Fibroblast of lung (primary cell): Measurements from ENCODE around the gene NT5DC4. TPM values are rescaled to one million over a fixed set of nuclear protein-coding genes. Genes with fewer than 3 reads are reported as not detected.

Experiments
- DNase-seq, 2 donors: peaks; one replicate each; pipeline versions ENCODE4 v3.0.0 to v3.0.0-alpha.2; 2010; ENCODE audit warnings: low read depth in 2 of 2
- H2AFZ ChIP-seq: 2 replicates; pipeline ENCODE4 v1.5.1; 2012; ENCODE audit warnings: low read length, control low read depth, inconsistent platforms
- H3K27ac ChIP-seq: 2 replicates; pipeline ENCODE4 v1.5.1; 2011; ENCODE audit warnings: low read length, control low read depth; ENCODE audit not compliant: insufficient read depth
- H3K27me3 ChIP-seq: 2 replicates; pipeline ENCODE4 v1.5.1; 2011; ENCODE audit warnings: mild to moderate bottlenecking, low read length; ENCODE audit not compliant: control insufficient read depth, insufficient read depth
- H3K36me3 ChIP-seq: 2 replicates; pipeline ENCODE4 v1.5.1; 2011; ENCODE audit warnings: low read length; ENCODE audit not compliant: control insufficient read depth, insufficient read depth
- H3K4me1 ChIP-seq: 2 replicates; pipeline ENCODE4 v1.5.1; 2011; ENCODE audit warnings: low read length; ENCODE audit not compliant: control insufficient read depth, insufficient read depth; ENCODE audit errors: extremely low read depth
- H3K4me2 ChIP-seq: 2 replicates; pipeline ENCODE4 v1.5.1; 2011; ENCODE audit warnings: low read length, control low read depth; ENCODE audit not compliant: insufficient read depth; ENCODE audit errors: extremely low read depth
- H3K4me3 ChIP-seq, 4 experiments: fragments of 200-600 bp in 1 of 4; sonication (generic) in 1 of 4; replicated peaks in 1 of 4; 2 replicates each; pipeline ENCODE4 v1.5.1; 2011 to 2016; ENCODE audit warnings: low read length in 4 of 4, low read depth in 3 of 4, mild to moderate bottlenecking in 3 of 4, control low read depth in 2 of 4, inconsistent platforms in 1 of 4, mixed read lengths in 1 of 4; ENCODE audit not compliant: insufficient read depth in 1 of 4; ENCODE audit errors: control extremely low read depth in 1 of 4
- H3K79me2 ChIP-seq: 2 replicates; pipeline ENCODE4 v1.5.1; 2012; ENCODE audit warnings: mild to moderate bottlenecking, low read length, inconsistent platforms; ENCODE audit not compliant: control insufficient read depth, insufficient read depth
- H3K9ac ChIP-seq: 2 replicates; pipeline ENCODE4 v1.5.1; 2011; ENCODE audit warnings: mild to moderate bottlenecking, low read length, control low read depth; ENCODE audit not compliant: insufficient read depth
- H3K9me3 ChIP-seq: 2 replicates; pipeline ENCODE4 v1.5.1; 2012; ENCODE audit warnings: low read depth, low read length; ENCODE audit not compliant: control insufficient read depth, insufficient read depth
- H4K20me1 ChIP-seq: 2 replicates; pipeline ENCODE4 v1.5.1; 2011; ENCODE audit warnings: low read length; ENCODE audit not compliant: control insufficient read depth, insufficient read depth; ENCODE audit errors: extremely low read depth
- CTCF ChIP-seq, 2 donors: IDR thresholded peaks in 1 of 2; conservative IDR thresholded peaks in 1 of 2; 1 replicate in 1 of 2; 2 replicates in 1 of 2; pipeline ENCODE4 v1.5.1; 2011 to 2012; ENCODE audit warnings: low read length in 2 of 2, control low read depth in 1 of 2, inconsistent platforms in 1 of 2, low read depth in 1 of 2, mild to moderate bottlenecking in 1 of 2
- EZH2 ChIP-seq: IDR thresholded peaks from 2 replicates; pipeline ENCODE4 v1.5.1; 2012; ENCODE audit warnings: low read length, control low read depth, mild to moderate bottlenecking; ENCODE audit errors: missing control alignments
- polyA plus RNA-seq, 2 donors: library from polyadenylated mRNA; depleted of rRNA in 1 of 2; stranded (reverse) in 1 of 2; unstranded in 1 of 2; fragments of >200 nt; gene quantifications; 2 replicates each; pipeline ENCODE4 v1.2.1, GENCODE V29; 2011 to 2012; ENCODE audit warnings: missing spikeins in 1 of 2
- total RNA-seq: library from RNA; depleted of rRNA; stranded (reverse); fragments of >200 nt; gene quantifications from 2 replicates; pipeline ENCODE4 v1.2.1, GENCODE V29; 2014

The NT5DC4 gene
- total and polyA plus RNA-seq, 2 donors (not counting 1 experiment from before 2014, with no cell fraction given) = not detected

GRCh38 chr2:112709703-112710102 is 11.1 kb upstream of the NT5DC4 start:
- H3K4me3 ChIP-seq = no peak overlapping the region
- H3K36me3 ChIP-seq = no peaks in the 10 kb centered on the region
- H3K9me3 ChIP-seq = no peaks in the 10 kb centered on the region
- no peak for DNase-seq
- H3K9ac ChIP-seq = no peak overlapping the region
- no peaks in the 10 kb centered on the region for H4K20me1 ChIP-seq
- no peaks in the 10 kb centered on the region for H3K27me3 ChIP-seq
- TF ChIP-seq EZH2 (no peak), CTCF (conservative IDR thresholded peaks at IDR 0.05 in 1 of 2, IDR thresholded peaks at IDR 0.05 in 1 of 2; ENCODE audit: low read depth in 1 of 2, low read length in 2 of 2) (no peak)
- no peak overlapping the region for H3K27ac ChIP-seq
- no peak overlapping the region for H3K4me2 ChIP-seq
- peaks cover 10% of the 10 kb centered on the region for H3K4me1 ChIP-seq
- H2AFZ ChIP-seq = no peak overlapping the region
- H3K79me2 ChIP-seq = no peaks in the 10 kb centered on the region

DNA sequence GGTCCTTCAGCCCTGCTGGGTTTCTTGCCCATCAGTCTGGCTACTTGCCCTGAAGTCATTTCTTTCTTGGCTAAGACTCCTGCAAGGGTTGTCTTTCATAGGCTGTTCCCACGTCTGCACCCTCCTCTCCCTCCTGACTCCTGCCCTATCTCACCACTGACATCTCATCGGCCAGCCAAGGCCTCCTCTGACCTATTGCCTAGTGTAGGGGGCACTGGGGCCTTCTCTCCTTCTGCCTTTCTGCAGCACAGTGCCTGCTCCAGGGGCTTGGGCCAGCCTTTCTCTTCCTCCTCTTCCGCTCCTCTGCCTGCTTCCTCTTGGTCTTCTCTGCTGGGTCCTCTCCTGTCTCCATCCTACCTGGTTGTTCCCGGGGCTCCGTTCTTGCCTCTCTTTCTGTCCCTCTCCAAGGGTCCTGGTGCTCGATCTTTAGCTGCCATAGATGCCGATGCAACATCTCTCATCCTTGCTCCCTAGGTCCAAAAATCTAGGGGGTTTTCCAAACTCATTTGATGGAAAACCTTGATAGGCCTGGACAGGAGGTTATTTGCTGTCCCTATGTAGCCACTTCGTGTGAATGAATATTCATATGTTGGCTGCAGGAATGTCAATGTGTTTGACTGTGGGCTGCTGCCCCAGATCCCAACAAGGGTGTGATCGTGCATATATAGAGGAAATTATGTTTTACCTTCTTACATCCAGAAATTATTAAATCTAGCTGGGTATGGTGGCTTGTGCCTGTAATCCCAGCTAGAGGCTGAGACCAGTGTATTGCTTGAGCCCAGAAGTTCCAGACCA is 9.7 kb upstream of the NT5DC4 start:
- no peak overlapping the region for H3K27ac ChIP-seq
- H3K4me2 ChIP-seq = no peak overlapping the region
- H4K20me1 ChIP-seq = no peaks in the 10 kb centered on the region
- H3K9me3 ChIP-seq = no peaks in the 10 kb centered on the region
- H3K4me1 ChIP-seq = peaks cover 10% of the 10 kb centered on the region
- no peaks in the 10 kb centered on the region for H3K79me2 ChIP-seq
- TF ChIP-seq EZH2 (no peak), CTCF (conservative IDR thresholded peaks at IDR 0.05 in 1 of 2, IDR thresholded peaks at IDR 0.05 in 1 of 2; ENCODE audit: low read depth in 1 of 2, low read length in 2 of 2) (no peak)
- H3K9ac ChIP-seq = no peak overlapping the region
- no peak for DNase-seq
- no peak overlapping the region for H2AFZ ChIP-seq
- H3K4me3 ChIP-seq = no peak overlapping the region
- H3K36me3 ChIP-seq = no peaks in the 10 kb centered on the region
- H3K27me3 ChIP-seq = no peaks in the 10 kb centered on the region

GRCh38 chr2:112712465-112712864 is 8.4 kb upstream of the NT5DC4 start:
- no peaks in the 10 kb centered on the region for H3K36me3 ChIP-seq
- no peak overlapping the region for H2AFZ ChIP-seq
- H3K4me2 ChIP-seq = no peak overlapping the region
- TF ChIP-seq CTCF (conservative IDR thresholded peaks at IDR 0.05 in 1 of 2, IDR thresholded peaks at IDR 0.05 in 1 of 2; ENCODE audit: low read depth in 1 of 2, low read length in 2 of 2) = no peak
- no peak for TF ChIP-seq EZH2
- DNase-seq = no peak
- no peaks in the 10 kb centered on the region for H3K9me3 ChIP-seq
- no peaks in the 10 kb centered on the region for H3K27me3 ChIP-seq
- no peak overlapping the region for H3K27ac ChIP-seq
- H3K9ac ChIP-seq = no peak overlapping the region
- H3K79me2 ChIP-seq = no peaks in the 10 kb centered on the region
- H4K20me1 ChIP-seq = no peaks in the 10 kb centered on the region
- no peak overlapping the region for H3K4me3 ChIP-seq
- peaks cover 10% of the 10 kb centered on the region for H3K4me1 ChIP-seq
